Right lobe of liver (tissue), 4 donors: ENCODE data around the gene CFAP90.

Experiments used
- POLR2A ChIP-seq: fragments of 450-650 bp; IDR thresholded peaks from one replicate; pipeline ENCODE4 v1.6.1; 2017; ENCODE audit warnings: antibody characterized with exemption, mild to moderate bottlenecking
- TF ChIP-seq, protein P1 (sequence below), 4 donors: fragments of 200-600 bp in 3 of 4; fragments of 450-650 bp in 1 of 4; IDR thresholded peaks; one replicate each; pipeline versions ENCODE4 v1.5.1 to v1.8.0; 2016 to 2022; ENCODE audit warnings: antibody characterized with exemption in 4 of 4, mild to moderate bottlenecking in 2 of 4
- donor health status: DM: no; HTN: no; CAD: no.
- donor health status: DM: no; HTN: no; CAD: no.
- donor health status: DM: no; HTN: yes; CAD: no.

DNA sequence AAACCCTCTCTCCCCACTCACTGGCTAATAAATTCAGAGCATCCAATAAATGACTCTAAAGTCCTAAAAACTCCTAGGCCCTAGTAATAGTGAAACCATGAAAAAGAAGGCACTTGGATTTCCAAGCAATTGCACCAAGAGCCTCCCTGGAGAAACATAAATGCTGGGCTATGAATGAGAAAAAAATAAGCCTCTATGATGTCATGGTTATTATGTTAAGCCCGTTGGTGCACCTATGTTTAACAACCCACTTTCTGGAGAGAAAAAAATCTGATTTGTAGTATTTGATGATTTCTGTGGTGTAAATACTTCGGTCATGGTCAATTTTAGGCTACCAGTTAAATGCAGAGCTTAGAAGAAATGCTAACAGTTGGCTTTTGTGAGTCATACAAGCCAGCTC lies 8.4 kb downstream of the CFAP90 start:
- TF ChIP-seq, protein P1, sequence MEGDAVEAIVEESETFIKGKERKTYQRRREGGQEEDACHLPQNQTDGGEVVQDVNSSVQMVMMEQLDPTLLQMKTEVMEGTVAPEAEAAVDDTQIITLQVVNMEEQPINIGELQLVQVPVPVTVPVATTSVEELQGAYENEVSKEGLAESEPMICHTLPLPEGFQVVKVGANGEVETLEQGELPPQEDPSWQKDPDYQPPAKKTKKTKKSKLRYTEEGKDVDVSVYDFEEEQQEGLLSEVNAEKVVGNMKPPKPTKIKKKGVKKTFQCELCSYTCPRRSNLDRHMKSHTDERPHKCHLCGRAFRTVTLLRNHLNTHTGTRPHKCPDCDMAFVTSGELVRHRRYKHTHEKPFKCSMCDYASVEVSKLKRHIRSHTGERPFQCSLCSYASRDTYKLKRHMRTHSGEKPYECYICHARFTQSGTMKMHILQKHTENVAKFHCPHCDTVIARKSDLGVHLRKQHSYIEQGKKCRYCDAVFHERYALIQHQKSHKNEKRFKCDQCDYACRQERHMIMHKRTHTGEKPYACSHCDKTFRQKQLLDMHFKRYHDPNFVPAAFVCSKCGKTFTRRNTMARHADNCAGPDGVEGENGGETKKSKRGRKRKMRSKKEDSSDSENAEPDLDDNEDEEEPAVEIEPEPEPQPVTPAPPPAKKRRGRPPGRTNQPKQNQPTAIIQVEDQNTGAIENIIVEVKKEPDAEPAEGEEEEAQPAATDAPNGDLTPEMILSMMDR (IDR thresholded peaks at IDR 0.05), result no peak
- no peak for TF ChIP-seq POLR2A
